ENCODE results near the gene SFT2D3.

The SFT2D3 gene

GRCh38 chr2:127673291-127674069 is 27.8 kb upstream of the SFT2D3 start:
- Mint-ChIP-seq H3K9me3 (no peaks in the 10 kb centered on the region), H3K4me3 (peak overlapping the region; percentile 8), H3K27me3 (peaks cover 51% of the 10 kb centered on the region), H3K4me1 (peaks cover 10% of the 10 kb centered on the region), H3K27ac (no peak overlapping the region), H3K36me3 (ENCODE audit: low read depth) (no peaks in the 10 kb centered on the region)
- DNase-seq (no peak), ATAC-seq (no peak)

DNA sequence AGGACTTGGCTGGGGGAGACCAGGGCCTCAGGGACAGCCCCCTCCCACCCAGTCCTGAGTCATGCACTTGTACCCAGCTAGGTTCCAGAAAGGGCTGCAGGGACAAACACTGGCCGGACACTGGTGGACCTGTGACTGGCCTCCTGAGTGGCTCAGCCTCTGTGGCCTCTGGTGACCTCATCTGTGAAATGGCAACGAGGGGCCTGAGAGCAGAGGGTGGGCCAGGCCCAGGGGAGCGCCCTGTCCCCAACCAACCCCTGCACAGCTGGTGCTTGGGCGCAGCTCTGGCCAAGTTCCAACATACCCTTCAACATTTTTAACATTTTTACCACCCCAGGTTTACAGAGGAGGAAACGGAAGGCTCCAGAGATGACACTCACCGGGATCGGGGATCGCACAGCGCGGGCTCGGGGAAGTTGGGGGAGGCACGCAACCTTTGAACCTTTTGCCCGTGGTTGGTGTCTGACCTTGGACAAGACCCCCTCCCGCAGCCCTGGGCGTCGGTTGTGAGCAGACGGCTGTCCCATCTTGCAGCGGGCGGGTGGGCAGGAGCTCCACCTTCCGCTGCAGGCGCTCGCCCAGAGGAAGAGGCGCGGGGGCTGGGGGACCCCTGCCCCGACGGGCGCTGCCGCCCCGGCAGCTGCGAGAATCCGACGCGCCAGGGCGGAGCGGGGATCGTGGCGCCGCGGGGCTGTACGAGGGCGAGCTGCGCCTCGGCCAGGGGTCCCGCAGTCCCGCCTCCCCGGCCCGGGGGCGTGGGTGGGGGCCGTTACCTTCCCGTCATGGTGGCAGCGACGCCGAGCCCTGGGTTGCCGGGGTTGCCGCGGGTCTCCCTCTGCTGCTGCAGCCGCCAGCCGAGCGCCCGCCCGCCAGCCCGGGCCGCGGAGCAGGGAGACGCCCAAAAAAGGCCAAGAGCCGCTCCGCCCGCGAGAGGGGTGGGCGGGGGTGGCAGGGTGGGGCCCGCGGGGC is 26.8 kb upstream of the SFT2D3 start:
- Mint-ChIP-seq H3K36me3 (ENCODE audit: low read depth) (no peaks in the 10 kb centered on the region), H3K27me3 (peaks cover 49% of the 10 kb centered on the region), H3K4me3 (peak overlapping the region; percentile 70), H3K4me1 (peaks cover 10% of the 10 kb centered on the region), H3K27ac (no peak overlapping the region), H3K9me3 (no peaks in the 10 kb centered on the region)
- DNase-seq (peak; percentile 18), ATAC-seq (peak; percentile 17)

DNA sequence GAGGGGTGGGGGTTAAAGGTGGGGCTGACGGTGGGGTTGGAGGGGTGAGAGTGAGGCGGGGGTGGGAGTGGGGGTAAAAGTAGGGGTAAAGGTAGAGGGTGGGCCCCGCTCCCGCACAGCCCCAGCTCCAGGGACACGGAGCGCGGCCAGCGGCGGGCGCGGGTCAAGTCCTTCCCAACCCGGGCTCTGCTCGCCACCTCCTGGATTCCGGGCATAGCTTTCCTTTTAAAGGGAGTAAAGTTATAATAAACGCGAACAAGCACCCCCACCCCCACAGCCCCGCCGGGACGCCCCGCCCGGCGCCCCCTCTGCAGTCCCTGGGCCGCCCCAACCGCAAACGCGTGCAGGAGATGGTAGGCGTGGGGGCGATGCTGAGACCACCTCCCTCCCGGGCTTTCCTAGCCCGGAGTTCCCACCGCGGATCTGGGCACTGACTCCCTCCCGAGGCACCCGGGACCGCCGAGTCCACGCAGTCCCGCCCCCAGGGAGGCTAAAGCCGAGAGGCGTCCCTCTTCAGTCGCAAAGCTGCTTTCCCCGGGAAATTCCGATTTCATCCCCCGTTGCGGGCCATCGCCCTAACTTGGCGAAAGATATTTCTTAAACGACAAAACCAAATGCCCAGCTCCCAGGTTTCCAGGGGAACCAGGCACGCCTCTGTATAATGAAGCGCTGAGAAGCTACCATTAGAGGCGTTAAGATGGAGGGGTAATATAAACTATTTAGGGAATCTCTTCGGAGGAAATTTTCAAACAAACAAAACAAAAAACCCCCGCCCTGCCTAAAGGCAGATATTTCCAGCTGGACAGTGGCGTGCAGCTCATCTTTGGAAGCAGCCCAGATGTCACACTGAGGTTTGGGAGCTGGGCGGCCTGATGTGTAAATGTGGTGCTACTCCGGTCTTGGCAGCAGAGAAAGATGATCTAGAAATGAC is 25.7 kb upstream of the SFT2D3 start, which contains the start of gene LIMS2:
LIMS2 (minus strand) TSS at position 200 of the 931 bp plus-strand sequence. CDS start 506 bp downstream, outside the sequence.
- no peak within 1 kb of the TSS for H3K27ac Mint-ChIP-seq
- H3K36me3 Mint-ChIP-seq (ENCODE audit: low read depth): no peaks in the 10 kb centered on the region
- peaks cover 40% of the 10 kb centered on the region for H3K27me3 Mint-ChIP-seq
- no peaks in the 10 kb centered on the region for H3K9me3 Mint-ChIP-seq
- ATAC-seq (no peak), DNase-seq (no peak)
- H3K4me1 Mint-ChIP-seq: peaks cover 10% of the 10 kb centered on the region
- H3K4me3 Mint-ChIP-seq: peak within 1 kb of the TSS; percentile 70

DNA sequence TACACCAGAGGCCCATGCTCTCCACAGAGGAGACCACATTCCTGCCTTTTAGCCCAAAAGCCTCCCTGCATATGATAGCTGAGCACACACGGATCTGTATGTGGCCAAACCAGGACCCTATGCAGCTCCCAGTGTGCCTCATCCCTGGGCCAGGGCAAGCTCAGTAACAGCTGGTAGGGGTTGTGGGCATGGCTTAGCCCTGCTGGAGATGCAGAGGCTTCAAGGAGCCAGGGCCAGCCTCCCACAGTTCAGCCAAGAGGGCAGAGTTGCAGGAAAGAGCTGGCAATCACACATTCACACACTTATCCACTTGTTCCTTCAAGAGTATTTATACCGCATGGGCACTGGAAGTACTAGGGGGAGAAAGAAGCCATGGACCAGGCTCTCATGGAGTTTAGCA is 24.4 kb upstream of the SFT2D3 start:
- H3K27me3 Mint-ChIP-seq: peaks cover 38% of the 10 kb centered on the region
- H3K4me1 Mint-ChIP-seq: peaks cover 10% of the 10 kb centered on the region
- no peak overlapping the region for H3K27ac Mint-ChIP-seq
- DNase-seq (no peak), ATAC-seq (no peak)
- H3K4me3 Mint-ChIP-seq: no peak overlapping the region
- no peaks in the 10 kb centered on the region for H3K9me3 Mint-ChIP-seq
- no peaks in the 10 kb centered on the region for H3K36me3 Mint-ChIP-seq (ENCODE audit: low read depth)

DNA sequence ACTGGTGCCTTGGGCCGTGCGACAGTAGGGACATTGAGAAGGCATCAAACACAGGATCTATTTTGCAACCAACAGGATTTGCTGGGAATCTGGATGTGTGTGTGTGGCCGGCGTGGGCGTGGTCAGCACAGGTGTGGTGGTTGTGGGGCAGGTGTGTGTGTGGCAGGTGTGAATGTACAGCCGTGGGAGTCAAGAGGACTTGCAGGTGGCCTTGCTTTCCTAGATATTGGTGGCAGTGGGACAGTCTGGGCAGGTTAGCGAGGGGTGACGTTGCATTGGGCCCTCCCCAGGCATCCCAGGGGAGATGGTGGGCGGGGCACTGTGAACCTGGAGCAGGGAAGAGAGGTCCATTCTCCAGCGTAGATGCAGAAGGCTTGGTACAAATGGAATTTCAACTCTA is 22.8 kb upstream of the SFT2D3 start:
- ATAC-seq (no peak), DNase-seq (no peak)
- no peak overlapping the region for H3K27ac Mint-ChIP-seq
- H3K4me3 Mint-ChIP-seq: no peak overlapping the region
- H3K9me3 Mint-ChIP-seq: no peaks in the 10 kb centered on the region
- H3K36me3 Mint-ChIP-seq (ENCODE audit: low read depth): no peaks in the 10 kb centered on the region
- peaks cover 30% of the 10 kb centered on the region for H3K27me3 Mint-ChIP-seq
- H3K4me1 Mint-ChIP-seq: peaks cover 10% of the 10 kb centered on the region

DNA sequence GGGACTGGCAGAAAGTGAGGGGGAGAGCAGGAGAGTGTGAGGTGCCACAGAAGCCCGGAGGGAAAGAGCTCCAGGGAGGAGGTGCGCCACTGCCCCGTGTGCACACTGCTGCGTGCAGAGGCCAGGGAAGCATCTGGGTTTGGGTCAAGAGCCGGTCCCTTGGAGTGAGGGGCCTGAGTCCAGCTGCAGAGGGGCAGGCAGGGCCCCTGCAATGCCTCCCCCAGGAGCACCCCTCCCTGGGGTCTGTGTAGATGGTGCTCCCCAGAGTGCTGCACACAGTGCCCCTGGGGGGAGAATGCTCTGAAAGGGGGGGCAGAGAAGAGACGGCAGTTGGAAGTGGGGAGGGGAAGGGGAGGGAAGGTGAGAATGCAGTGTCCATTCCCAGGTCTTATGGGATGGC is 22.3 kb upstream of the SFT2D3 start:
- H3K9me3 Mint-ChIP-seq: no peaks in the 10 kb centered on the region
- peaks cover 26% of the 10 kb centered on the region for H3K27me3 Mint-ChIP-seq
- ATAC-seq: no peak
- no peak overlapping the region for H3K4me3 Mint-ChIP-seq
- DNase-seq: no peak
- peaks cover 10% of the 10 kb centered on the region for H3K4me1 Mint-ChIP-seq
- no peaks in the 10 kb centered on the region for H3K36me3 Mint-ChIP-seq (ENCODE audit: low read depth)
- H3K27ac Mint-ChIP-seq: no peak overlapping the region

DNA sequence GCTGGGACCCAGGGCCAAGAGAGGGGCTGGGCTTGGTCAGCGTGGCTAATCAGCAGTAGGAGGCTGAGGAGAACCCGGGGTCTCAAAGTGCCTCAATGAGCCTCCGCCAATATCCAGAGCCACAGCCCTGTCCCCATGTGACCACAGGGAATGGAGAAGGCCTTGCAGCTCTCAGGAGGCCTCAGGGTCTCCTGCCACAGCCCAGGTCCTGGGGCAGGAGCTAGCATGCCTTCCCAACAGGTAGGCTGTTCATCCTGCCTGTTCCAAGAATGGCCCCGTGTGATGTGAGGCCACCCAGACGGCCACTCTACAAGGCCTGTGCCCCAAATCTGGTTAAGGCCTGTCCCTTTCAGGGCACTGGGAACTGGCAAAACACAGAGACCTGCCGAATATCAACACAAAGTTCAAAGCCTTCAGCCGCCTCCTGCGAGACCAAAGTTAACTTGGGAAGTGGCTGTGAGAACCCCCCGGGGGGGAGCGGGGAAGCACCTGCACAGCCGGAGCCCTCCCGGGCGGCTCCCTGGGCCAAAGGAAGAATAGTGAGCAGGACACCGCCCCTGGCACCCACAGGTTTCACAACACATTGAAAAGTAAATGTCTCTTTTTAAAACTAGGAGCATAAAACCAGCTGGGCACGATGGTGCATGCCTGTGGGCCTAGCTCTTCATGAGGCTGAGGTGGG is 21.5 kb upstream of the SFT2D3 start:
- H3K9me3 Mint-ChIP-seq: no peaks in the 10 kb centered on the region

DNA sequence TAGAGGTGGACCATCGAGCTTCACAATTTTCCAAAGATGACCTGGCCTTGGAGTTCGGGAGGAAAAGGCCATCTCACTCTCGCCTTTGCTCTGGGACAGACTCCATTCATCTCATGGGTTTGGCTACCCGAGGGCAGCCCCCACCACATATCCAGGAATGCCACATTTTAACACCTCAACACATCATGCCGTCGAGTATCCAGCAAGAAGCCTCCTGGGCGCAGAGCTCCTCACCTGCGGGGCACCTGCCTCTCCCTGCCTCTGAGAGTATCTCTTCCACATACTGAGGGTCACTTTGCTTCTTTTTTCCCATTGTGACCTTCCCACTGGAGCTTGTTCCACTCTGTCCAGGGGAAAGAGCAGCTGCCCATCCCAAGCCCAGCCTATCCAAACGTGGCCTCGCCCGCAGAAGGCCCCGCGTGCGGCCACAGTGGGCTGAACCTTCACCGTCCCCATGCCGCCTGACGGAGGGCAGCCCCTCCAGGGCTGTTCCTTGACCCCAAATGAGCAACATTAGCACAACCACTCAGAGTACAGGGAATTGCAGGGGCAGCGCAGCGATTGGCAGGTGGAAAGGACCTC is 20.5 kb upstream of the SFT2D3 start:
- Mint-ChIP-seq H3K9me3 (no peaks in the 10 kb centered on the region), H3K27me3 (peaks cover 18% of the 10 kb centered on the region), H3K4me1 (peaks cover 3% of the 10 kb centered on the region), H3K36me3 (ENCODE audit: low read depth) (no peaks in the 10 kb centered on the region), H3K4me3 (no peak overlapping the region), H3K27ac (no peak overlapping the region)
- ATAC-seq (no peak), DNase-seq (no peak)

More for the DNA sequence above, 21.5 kb upstream of the SFT2D3 start:
- H3K36me3 Mint-ChIP-seq (ENCODE audit: low read depth): no peaks in the 10 kb centered on the region
- DNase-seq (no peak), ATAC-seq (no peak)
- H3K27ac Mint-ChIP-seq: no peak overlapping the region
- peaks cover 21% of the 10 kb centered on the region for H3K27me3 Mint-ChIP-seq
- H3K4me3 Mint-ChIP-seq: no peak overlapping the region
- H3K4me1 Mint-ChIP-seq: peaks cover 5% of the 10 kb centered on the region

GRCh38 chr2:127681288-127681804 is 20.0 kb upstream of the SFT2D3 start:
- Mint-ChIP-seq H3K4me3 (no peak overlapping the region), H3K27ac (no peak overlapping the region), H3K36me3 (ENCODE audit: low read depth) (no peaks in the 10 kb centered on the region), H3K4me1 (no peaks in the 10 kb centered on the region), H3K27me3 (peaks cover 14% of the 10 kb centered on the region), H3K9me3 (no peaks in the 10 kb centered on the region)
- ATAC-seq: no peak
- DNase-seq: no peak

- Mint-ChIP-seq H3K4me3 (no peak overlapping the region), H3K36me3 (ENCODE audit: low read depth) (no peaks in the 10 kb centered on the region), H3K9me3 (no peaks in the 10 kb centered on the region), H3K27me3 (peaks cover 9% of the 10 kb centered on the region), H3K4me1 (no peaks in the 10 kb centered on the region), H3K27ac (no peak overlapping the region)
- DNase-seq: no peak
- no peak for ATAC-seq
Measured at GRCh38 chr2:127681976-127682857, 19.1 kb upstream of the SFT2D3 start.

- H3K27ac Mint-ChIP-seq: no peak overlapping the region
- H3K4me3 Mint-ChIP-seq: no peak overlapping the region
- peaks cover 3% of the 10 kb centered on the region for H3K9me3 Mint-ChIP-seq
- H3K27me3 Mint-ChIP-seq: peaks cover 8% of the 10 kb centered on the region
- ATAC-seq (no peak), DNase-seq (no peak)
- no peaks in the 10 kb centered on the region for H3K4me1 Mint-ChIP-seq
- H3K36me3 Mint-ChIP-seq (ENCODE audit: low read depth): no peaks in the 10 kb centered on the region
Measured at GRCh38 chr2:127683056-127683455, 18.2 kb upstream of the SFT2D3 start.

DNA sequence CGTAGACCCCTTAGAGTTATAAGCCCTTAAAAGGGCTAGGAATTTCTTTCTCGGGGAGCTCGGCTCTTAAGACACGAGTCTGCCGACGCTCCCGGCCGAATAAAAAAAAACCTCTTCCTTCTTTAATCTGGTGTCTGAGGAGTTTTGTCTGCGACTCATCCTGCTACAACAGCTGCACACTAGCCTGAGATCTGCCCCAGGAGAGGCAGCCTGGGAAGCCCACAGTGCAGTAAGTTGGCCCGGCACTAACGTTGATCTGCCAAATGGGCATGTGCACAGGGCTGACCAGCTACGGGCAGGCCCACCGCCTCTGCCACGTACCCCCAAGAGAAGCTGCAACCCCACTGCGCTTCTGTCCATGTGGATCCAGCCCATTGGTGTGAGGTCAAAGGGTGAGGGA is 17.5 kb upstream of the SFT2D3 start:
- H3K27me3 Mint-ChIP-seq: peaks cover 2% of the 10 kb centered on the region
- no peak overlapping the region for H3K4me3 Mint-ChIP-seq
- H3K36me3 Mint-ChIP-seq (ENCODE audit: low read depth): no peaks in the 10 kb centered on the region
- H3K9me3 Mint-ChIP-seq: peaks cover 10% of the 10 kb centered on the region
- H3K27ac Mint-ChIP-seq: no peak overlapping the region
- no peaks in the 10 kb centered on the region for H3K4me1 Mint-ChIP-seq
- ATAC-seq (no peak), DNase-seq (no peak)
